ENCODE measurements around the gene BICRAL. TPM values are rescaled to one million over a fixed set of nuclear protein-coding genes. Genes with fewer than 3 reads are reported as not detected.

Gene BICRAL
- total and polyA plus RNA-seq, 2 donors (not counting 3 experiments of a cell fraction or from before 2014, with no cell fraction given) = 5.6 to 6.8 TPM

- H3K9ac ChIP-seq (replicated peaks; ENCODE audit: extremely low read depth, insufficient read depth, low read length) = no peak overlapping the region
- CTCF ChIA-PET = interaction anchor here (2.0 kb wide), 1 partner anchor 9 kb away, joined by 6 read pairs; no protein-coding TSS in a partner anchor
These were observed 3.7 kb upstream of the BICRAL start for GRCh38 chr6:42778122-42778521.

More at GRCh38 chr6:42778122-42778521, 3.7 kb upstream of the BICRAL start:
- Histone ChIP-seq H3K4me1 (ENCODE audit: control insufficient read depth, extremely low read depth, insufficient read depth, low read length) (peaks cover 12% of the 10 kb centered on the region), H3K9me1 (replicated peaks; ENCODE audit: control insufficient read depth, extremely low read depth, insufficient read depth, low read length) (no peaks in the 10 kb centered on the region), H3K9me3 (replicated peaks; ENCODE audit: control insufficient read depth, insufficient read depth, low read length) (no peaks in the 10 kb centered on the region), H4K20me1 (replicated peaks; ENCODE audit: control insufficient read depth, extremely low read depth, insufficient read depth, low read length) (no peaks in the 10 kb centered on the region), H2AFZ (ENCODE audit: low read depth, low read length) (no peak overlapping the region), H3K4me2 (ENCODE audit: insufficient read depth, low read length) (no peak overlapping the region), H3K79me2 (ENCODE audit: control insufficient read depth, insufficient read depth, low read length) (peaks cover under 1% of the 10 kb centered on the region), H3K4me3 (replicated peaks in 1 of 3; ENCODE audit: insufficient read depth in 1 of 3, low read depth in 1 of 3, low read length in 3 of 3) (no peak overlapping the region), H3K36me3 (ENCODE audit: control insufficient read depth in 2 of 2, extremely low read depth in 1 of 2, insufficient read depth in 2 of 2, low read length in 2 of 2) (no peaks in the 10 kb centered on the region), H3K27me3 (ENCODE audit: control insufficient read depth in 2 of 2, insufficient read depth in 2 of 2, low read length in 2 of 2) (no peaks in the 10 kb centered on the region), H3K27ac (ENCODE audit: insufficient read depth, low read depth, low read length) (no peak overlapping the region)
- no peak for DNase-seq (ENCODE audit: low read depth, low spot score)
- intact Hi-C loops (cut with micrococcal nuclease) = no loop called here
- dilution Hi-C loops (cut with MboI; ENCODE audit: extremely low pct_ligation_motif_present, low sequenced_read_pairs) = no loop called here
- TF ChIP-seq EZH2 (IDR thresholded peaks at IDR 0.05; ENCODE audit: borderline replicate concordance, low read depth, low read length, severe bottlenecking) (no peak), GATA2 (IDR thresholded peaks at IDR 0.05; ENCODE audit: insufficient read depth, insufficient read length, low read depth, low read length) (no peak), FOS (IDR thresholded peaks at IDR 0.05; ENCODE audit: borderline replicate concordance, insufficient read depth, low read length) (no peak), JUN (IDR thresholded peaks at IDR 0.05; ENCODE audit: borderline replicate concordance, insufficient read depth, insufficient read length, low read depth) (no peak), MYC (IDR thresholded peaks at IDR 0.05; ENCODE audit: low read depth, low read length) (no peak), POLR2AphosphoS5 (IDR thresholded peaks at IDR 0.05; ENCODE audit: insufficient read depth, low read depth, low read length) (no peak), POLR2A (IDR thresholded peaks at IDR 0.05; ENCODE audit: low read depth, low read length) (no peak)
- TF ChIP-seq, protein P1, sequence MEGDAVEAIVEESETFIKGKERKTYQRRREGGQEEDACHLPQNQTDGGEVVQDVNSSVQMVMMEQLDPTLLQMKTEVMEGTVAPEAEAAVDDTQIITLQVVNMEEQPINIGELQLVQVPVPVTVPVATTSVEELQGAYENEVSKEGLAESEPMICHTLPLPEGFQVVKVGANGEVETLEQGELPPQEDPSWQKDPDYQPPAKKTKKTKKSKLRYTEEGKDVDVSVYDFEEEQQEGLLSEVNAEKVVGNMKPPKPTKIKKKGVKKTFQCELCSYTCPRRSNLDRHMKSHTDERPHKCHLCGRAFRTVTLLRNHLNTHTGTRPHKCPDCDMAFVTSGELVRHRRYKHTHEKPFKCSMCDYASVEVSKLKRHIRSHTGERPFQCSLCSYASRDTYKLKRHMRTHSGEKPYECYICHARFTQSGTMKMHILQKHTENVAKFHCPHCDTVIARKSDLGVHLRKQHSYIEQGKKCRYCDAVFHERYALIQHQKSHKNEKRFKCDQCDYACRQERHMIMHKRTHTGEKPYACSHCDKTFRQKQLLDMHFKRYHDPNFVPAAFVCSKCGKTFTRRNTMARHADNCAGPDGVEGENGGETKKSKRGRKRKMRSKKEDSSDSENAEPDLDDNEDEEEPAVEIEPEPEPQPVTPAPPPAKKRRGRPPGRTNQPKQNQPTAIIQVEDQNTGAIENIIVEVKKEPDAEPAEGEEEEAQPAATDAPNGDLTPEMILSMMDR (IDR thresholded peaks at IDR 0.05; ENCODE audit: extremely low read depth in 1 of 2, insufficient read depth in 1 of 2, low read depth in 1 of 2, low read length in 2 of 2) = no peak
- TF ChIP-seq, protein P2, sequence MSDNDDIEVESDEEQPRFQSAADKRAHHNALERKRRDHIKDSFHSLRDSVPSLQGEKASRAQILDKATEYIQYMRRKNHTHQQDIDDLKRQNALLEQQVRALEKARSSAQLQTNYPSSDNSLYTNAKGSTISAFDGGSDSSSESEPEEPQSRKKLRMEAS (IDR thresholded peaks at IDR 0.05; ENCODE audit: insufficient read depth, insufficient read length) = no peak
- FAIRE-seq = no peak
- no TSS peak for BruUV-seq (replicated peaks)
- POLR2A ChIA-PET = no interaction called here

Data from endothelial cell of umbilical vein (primary cell).